Stimulated activated CD4-positive, alpha-beta T cell treated with anti-CD3 and anti-CD28 coated beads, Interleukin-4, amount 100 ng/mL, for 4 hours (primary cell): ENCODE measurements around the gene B4GALT2.

Experiments used
- DNase-seq, 2 experiments: peaks; one replicate each; pipeline ENCODE4 v3.0.0-alpha.2; 2020

B4GALT2 gene

GRCh38 chr1:43946236-43947060, 32.6 kb upstream of the B4GALT2 start, which contains the start of gene IPO13:
Gene IPO13, plus strand, starts transcription at chr1:43946950. Its CDS starts 651 bp downstream, at chr1:43947601.
- DNase-seq = peak; percentile 94 to 95

GRCh38 chr1:43947061-43947873, 31.7 kb upstream of the B4GALT2 start:
- no peak for DNase-seq

- no peak for DNase-seq
Measured at GRCh38 chr1:43947874-43948437, 31.1 kb upstream of the B4GALT2 start.

GRCh38 chr1:43949678-43950077, 29.3 kb upstream of the B4GALT2 start:
- DNase-seq = no peak

- no peak for DNase-seq
Measured at GRCh38 chr1:43951021-43951985, 27.7 kb upstream of the B4GALT2 start.

GRCh38 chr1:43952731-43953346, 26.2 kb upstream of the B4GALT2 start:
- no peak for DNase-seq

GRCh38 chr1:43953361-43953760, 25.6 kb upstream of the B4GALT2 start:
- DNase-seq = no peak

GRCh38 chr1:43954036-43954435, 25.0 kb upstream of the B4GALT2 start:
- no peak for DNase-seq

GRCh38 chr1:43956234-43956633, 22.8 kb upstream of the B4GALT2 start:
- no peak for DNase-seq

GRCh38 chr1:43957407-43958040, 21.5 kb upstream of the B4GALT2 start:
- no peak for DNase-seq

- no peak for DNase-seq
Measured at GRCh38 chr1:43958351-43959255, 20.4 kb upstream of the B4GALT2 start.

- DNase-seq = no peak
Measured at GRCh38 chr1:43960798-43961197, 18.2 kb upstream of the B4GALT2 start.

- no peak for DNase-seq
Measured at GRCh38 chr1:43961692-43962091, 17.3 kb upstream of the B4GALT2 start.

- no peak for DNase-seq
Measured at GRCh38 chr1:43962324-43962723, 16.7 kb upstream of the B4GALT2 start.

GRCh38 chr1:43963006-43963405, 16.0 kb upstream of the B4GALT2 start:
- no peak for DNase-seq

GRCh38 chr1:43963890-43964289, 15.1 kb upstream of the B4GALT2 start:
- DNase-seq = no peak

GRCh38 chr1:43965316-43965715, 13.7 kb upstream of the B4GALT2 start:
- DNase-seq = no peak

GRCh38 chr1:43968348-43968948, 10.6 kb upstream of the B4GALT2 start:
- no peak for DNase-seq

GRCh38 chr1:43969416-43969745, 9.6 kb upstream of the B4GALT2 start:
- DNase-seq = no peak
